ENCODE data around the gene MCF2L2.

The MCF2L2 gene

GRCh38 chr3:183265834-183266417 lies 162.5 kb downstream of the MCF2L2 start:
- ChIA-PET POLR2A (ENCODE audit: low non-redundant PET) (interaction anchor here (0.6 kb wide), 1 partner anchor 32 kb away, joined by 3 read pairs; no protein-coding TSS in a partner anchor), CTCF (interaction anchor here (0.5 to 1.3 kb wide), 3 partner anchors 43 to 509 kb away, joined by 3 to 6 read pairs (median 4); no protein-coding TSS in a partner anchor)
- peak; percentile 92 for DNase-seq (ENCODE audit: low spot score)
- H3K27ac ChIP-seq, result peak overlapping the region; percentile 93
- no peak for TF ChIP-seq CTCF (conservative IDR thresholded peaks at IDR 0.05; ENCODE audit: low read depth)

GRCh38 chr3:183265157-183265642 lies 163.2 kb downstream of the MCF2L2 start:
- TF ChIP-seq CTCF (conservative IDR thresholded peaks at IDR 0.05; ENCODE audit: low read depth), result no peak
- POLR2A ChIA-PET (ENCODE audit: low non-redundant PET), result interaction anchor here (0.6 kb wide), 2 partner anchors 30 to 31 kb away, joined by 3 read pairs; no protein-coding TSS in a partner anchor
- CTCF ChIA-PET, result interaction anchor here (0.5 to 1.3 kb wide), 2 partner anchors 81 to 508 kb away, joined by 3 to 6 read pairs; no protein-coding TSS in a partner anchor
- H3K27ac ChIP-seq, result peak overlapping the region; percentile 93
- DNase-seq (ENCODE audit: low spot score), result no peak

- H3K27ac ChIP-seq, result no peak overlapping the region
- ChIA-PET CTCF (no interaction called here), POLR2A (ENCODE audit: low non-redundant PET) (no interaction called here)
- TF ChIP-seq CTCF (conservative IDR thresholded peaks at IDR 0.05; ENCODE audit: low read depth), result no peak
- DNase-seq (ENCODE audit: low spot score), result no peak
Measured at GRCh38 chr3:183264268-183264667, 164.2 kb downstream of the MCF2L2 start.

- no peak for DNase-seq (ENCODE audit: low spot score)
- TF ChIP-seq CTCF (conservative IDR thresholded peaks at IDR 0.05; ENCODE audit: low read depth), result no peak
- POLR2A ChIA-PET (ENCODE audit: low non-redundant PET), result no interaction called here
- CTCF ChIA-PET, result no interaction called here
- H3K27ac ChIP-seq, result peak overlapping the region; percentile 54
Measured at GRCh38 chr3:183262875-183263378, 165.5 kb downstream of the MCF2L2 start.

GRCh38 chr3:183261151-183261724 lies 167.2 kb downstream of the MCF2L2 start:
- ChIA-PET POLR2A (ENCODE audit: low non-redundant PET) (no interaction called here), CTCF (interaction anchor here (0.7 kb wide), 1 partner anchor 903 kb away, joined by 3 read pairs; no protein-coding TSS in a partner anchor)
- no peak for DNase-seq (ENCODE audit: low spot score)
- no peak for TF ChIP-seq CTCF (conservative IDR thresholded peaks at IDR 0.05; ENCODE audit: low read depth)
- no peak overlapping the region for H3K27ac ChIP-seq

- TF ChIP-seq CTCF (conservative IDR thresholded peaks at IDR 0.05; ENCODE audit: low read depth), result no peak
- no peak for DNase-seq (ENCODE audit: low spot score)
- CTCF ChIA-PET, result interaction anchor here (0.7 kb wide), 1 partner anchor 902 kb away, joined by 3 read pairs; no protein-coding TSS in a partner anchor
- POLR2A ChIA-PET (ENCODE audit: low non-redundant PET), result no interaction called here
- H3K27ac ChIP-seq, result peak overlapping the region; percentile 46
Measured at GRCh38 chr3:183260167-183260904, 168.1 kb downstream of the MCF2L2 start.

All from RWPE1 (cell line).